IMR-90 (cell line): ENCODE data around the gene SLC34A3.

Source experiments
- BHLHE40 ChIP-seq: fragments of 150-350 bp; IDR thresholded peaks from 2 replicates; pipeline ENCODE4 v1.6.1; 2016; ENCODE audit warnings: mild to moderate bottlenecking, low read depth, low read length
- CEBPB ChIP-seq: IDR thresholded peaks from 2 replicates; pipeline ENCODE4 v1.6.1; 2012; ENCODE audit warnings: low read depth, low read length, improper control_type of control experiment
- CHD1 ChIP-seq: IDR thresholded peaks from 2 replicates; pipeline ENCODE4 v1.6.1; 2012; ENCODE audit warnings: low read depth, low read length, improper control_type of control experiment
- CTCF ChIP-seq: conservative IDR thresholded peaks from 2 replicates; pipeline ENCODE4 v1.5.1; 2012; ENCODE audit warnings: mild to moderate bottlenecking, low read depth, low read length, improper control_type of control experiment
- FOS ChIP-seq: fragments of 150-350 bp; IDR thresholded peaks from 2 replicates; pipeline ENCODE4 v1.6.1; 2016; ENCODE audit warnings: low read depth, low read length
- MAZ ChIP-seq: IDR thresholded peaks from 2 replicates; pipeline ENCODE4 v1.6.1; 2012; ENCODE audit warnings: low read depth, mild to moderate bottlenecking, low read length, improper control_type of control experiment, moderate library complexity, borderline replicate concordance
- POLR2A ChIP-seq: IDR thresholded peaks from 2 replicates; pipeline ENCODE4 v1.6.1; 2012; ENCODE audit warnings: mild to moderate bottlenecking, low read depth, low read length
- RAD21 ChIP-seq: IDR thresholded peaks from 2 replicates; pipeline ENCODE4 v1.6.1; 2012; ENCODE audit warnings: low read length, improper control_type of control experiment
- RFX5 ChIP-seq: IDR thresholded peaks from 2 replicates; pipeline ENCODE4 v1.8.0; 2012; ENCODE audit warnings: low read depth, mild to moderate bottlenecking, low read length, moderate library complexity
- TF ChIP-seq, protein P1 (sequence below): fragments of 150-350 bp; IDR thresholded peaks from 2 replicates; pipeline ENCODE4 v1.6.1; 2016; ENCODE audit warnings: low read depth, mild to moderate bottlenecking, low read length, moderate library complexity, borderline replicate concordance

DNA sequence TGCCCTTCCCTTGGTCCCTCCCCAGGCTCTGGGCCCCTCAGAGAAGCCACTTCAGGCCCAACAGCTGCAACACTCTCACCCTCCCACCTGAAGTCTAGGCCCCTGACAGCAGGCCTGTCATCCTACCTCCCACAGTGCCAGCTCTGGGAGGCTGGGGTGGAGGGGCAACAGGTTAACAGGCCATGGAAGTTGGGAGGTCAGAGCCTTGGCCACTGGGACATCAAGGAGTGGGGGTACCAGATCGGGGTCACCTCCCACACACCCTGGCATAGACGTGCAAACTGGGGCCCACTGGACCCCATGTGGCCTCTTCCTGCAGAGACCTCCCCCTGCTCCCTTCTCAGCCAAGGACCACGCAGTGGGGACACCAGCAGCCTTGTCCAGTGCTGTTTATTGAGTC lies 39.5 kb upstream of the SLC34A3 start:
- TF ChIP-seq CTCF = no peak
- no peak for TF ChIP-seq CEBPB
- no peak for TF ChIP-seq BHLHE40
- TF ChIP-seq CHD1 = no peak
- TF ChIP-seq RFX5 = no peak
- no peak for TF ChIP-seq RAD21
- no peak for TF ChIP-seq FOS
- TF ChIP-seq, protein P1, sequence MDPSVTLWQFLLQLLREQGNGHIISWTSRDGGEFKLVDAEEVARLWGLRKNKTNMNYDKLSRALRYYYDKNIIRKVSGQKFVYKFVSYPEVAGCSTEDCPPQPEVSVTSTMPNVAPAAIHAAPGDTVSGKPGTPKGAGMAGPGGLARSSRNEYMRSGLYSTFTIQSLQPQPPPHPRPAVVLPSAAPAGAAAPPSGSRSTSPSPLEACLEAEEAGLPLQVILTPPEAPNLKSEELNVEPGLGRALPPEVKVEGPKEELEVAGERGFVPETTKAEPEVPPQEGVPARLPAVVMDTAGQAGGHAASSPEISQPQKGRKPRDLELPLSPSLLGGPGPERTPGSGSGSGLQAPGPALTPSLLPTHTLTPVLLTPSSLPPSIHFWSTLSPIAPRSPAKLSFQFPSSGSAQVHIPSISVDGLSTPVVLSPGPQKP = no peak
- no peak for TF ChIP-seq POLR2A
- no peak for TF ChIP-seq MAZ
